Activated naive CD4-positive, alpha-beta T cell treated with anti-CD3 and anti-CD28 coated beads for 36 hours (primary cell): ENCODE data around the gene COL26A1. TPM values are rescaled to one million over a fixed set of nuclear protein-coding genes. Genes with fewer than 3 reads are reported as not detected.
"Not testable (repeated sequence)": the region's sequence is repeated elsewhere in the genome, so short reads cannot be mapped to it uniquely, and the experiment has no call there.

Experiments used
- CTCF ChIA-PET: fragments of 350-600 bp; sonication (Branson Sonifier 250); formaldehyde crosslinking; loops from one replicate; lab custom pipeline; 2021; ENCODE audit warnings: antibody characterized with exemption; lab: Charles Lee
- DNase-seq: peaks from one replicate; pipeline ENCODE4 v3.0.0-alpha.2; 2020
- H3K27ac Mint-ChIP-seq: one replicate; pipeline ENCODE4 v1.8.0; 2021; ENCODE audit warnings: mild to moderate bottlenecking, mixed read lengths
- H3K27me3 Mint-ChIP-seq: one replicate; pipeline ENCODE4 v1.8.0; 2021; ENCODE audit warnings: low read depth, mixed read lengths
- H3K36me3 Mint-ChIP-seq: one replicate; pipeline ENCODE4 v1.8.0; 2021; ENCODE audit warnings: low read depth, mixed read lengths
- H3K4me1 Mint-ChIP-seq: one replicate; pipeline ENCODE4 v1.8.0; 2021; ENCODE audit warnings: low read depth, mixed read lengths
- H3K4me3 Mint-ChIP-seq: one replicate; pipeline ENCODE4 v1.8.0; 2021; ENCODE audit warnings: mild to moderate bottlenecking, moderate library complexity, mixed read lengths
- H3K9me3 Mint-ChIP-seq: one replicate; pipeline ENCODE4 v1.8.0; 2021; ENCODE audit warnings: mixed read lengths
- intact Hi-C: fragments of 100-400 bp; cut with micrococcal nuclease; formaldehyde crosslinking; loops from one replicate; pipeline ENCODE4 v1.15.1; 2023
- total RNA-seq, 2 experiments: library from RNA; stranded (reverse); gene quantifications; one replicate each; pipeline ENCODE4 v1.2.3, GENCODE V29; 2021

COL26A1 gene
- total RNA-seq, 2 experiments from 2014 or later = not detected

GRCh38 chr7:101411508-101411874, 48.8 kb downstream of the COL26A1 start:
- no peak for DNase-seq
- intact Hi-C loops = loop anchor here (1.0 kb wide), 1 partner anchor 47 kb away; no protein-coding TSS in a partner anchor
- no peaks in the 10 kb centered on the region for H3K27me3 Mint-ChIP-seq
- CTCF ChIA-PET = interaction anchor here (0.6 to 2.8 kb wide), 25 partner anchors 11 to 194 kb away, joined by 3 to 26 read pairs (median 5); partner anchors contain the start of genes COL26A1, IFT22 and ZNHIT1
- no peak overlapping the region for H3K4me3 Mint-ChIP-seq
- H3K27ac Mint-ChIP-seq = no peak overlapping the region
- H3K9me3 Mint-ChIP-seq = peaks cover 5% of the 10 kb centered on the region
- peaks cover 8% of the 10 kb centered on the region for H3K4me1 Mint-ChIP-seq
- no peaks in the 10 kb centered on the region for H3K36me3 Mint-ChIP-seq

GRCh38 chr7:101412976-101413375, 50.3 kb downstream of the COL26A1 start:
- Mint-ChIP-seq H3K36me3 (no peaks in the 10 kb centered on the region), H3K4me1 (peaks cover 8% of the 10 kb centered on the region), H3K27ac (no peak overlapping the region), H3K27me3 (no peaks in the 10 kb centered on the region), H3K9me3 (peaks cover 5% of the 10 kb centered on the region), H3K4me3 (no peak overlapping the region)
- intact Hi-C loops = no loop called here
- DNase-seq = no peak
- CTCF ChIA-PET = no interaction called here

GRCh38 chr7:101418694-101419093, 56.0 kb downstream of the COL26A1 start:
- no peak overlapping the region for H3K4me3 Mint-ChIP-seq
- no peak overlapping the region for H3K27ac Mint-ChIP-seq
- no peaks in the 10 kb centered on the region for H3K4me1 Mint-ChIP-seq
- CTCF ChIA-PET = interaction anchor here (0.6 kb wide), 1 partner anchor 8 kb away, joined by 3 read pairs; no protein-coding TSS in a partner anchor
- intact Hi-C loops = no loop called here
- peaks cover 4% of the 10 kb centered on the region for H3K27me3 Mint-ChIP-seq
- no peaks in the 10 kb centered on the region for H3K36me3 Mint-ChIP-seq
- DNase-seq = no peak
- no peaks in the 10 kb centered on the region for H3K9me3 Mint-ChIP-seq

- Mint-ChIP-seq H3K27ac (no peak overlapping the region), H3K4me3 (no peak overlapping the region), H3K4me1 (no peaks in the 10 kb centered on the region), H3K36me3 (no peaks in the 10 kb centered on the region), H3K9me3 (no peaks in the 10 kb centered on the region), H3K27me3 (peaks cover 4% of the 10 kb centered on the region)
- intact Hi-C loops = no loop called here
- DNase-seq = no peak
- CTCF ChIA-PET = no interaction called here
Observed at GRCh38 chr7:101419831-101420230, 57.2 kb downstream of the COL26A1 start.

GRCh38 chr7:101420436-101420835, 57.8 kb downstream of the COL26A1 start:
- H3K4me1 Mint-ChIP-seq = no peaks in the 10 kb centered on the region
- no peaks in the 10 kb centered on the region for H3K36me3 Mint-ChIP-seq
- CTCF ChIA-PET = no interaction called here
- no peaks in the 10 kb centered on the region for H3K9me3 Mint-ChIP-seq
- H3K4me3 Mint-ChIP-seq = no peak overlapping the region
- intact Hi-C loops = no loop called here
- H3K27ac Mint-ChIP-seq = no peak overlapping the region
- no peak for DNase-seq
- peaks cover 4% of the 10 kb centered on the region for H3K27me3 Mint-ChIP-seq

- no peak for DNase-seq
- no peaks in the 10 kb centered on the region for H3K4me1 Mint-ChIP-seq
- H3K27me3 Mint-ChIP-seq = peaks cover 4% of the 10 kb centered on the region
- H3K36me3 Mint-ChIP-seq = no peaks in the 10 kb centered on the region
- no peak overlapping the region for H3K27ac Mint-ChIP-seq
- CTCF ChIA-PET = interaction anchor here (0.6 to 1.7 kb wide), 3 partner anchors 11 to 230 kb away, joined by 3 to 5 read pairs (median 4); no protein-coding TSS in a partner anchor
- intact Hi-C loops = no loop called here
- no peak overlapping the region for H3K4me3 Mint-ChIP-seq
- H3K9me3 Mint-ChIP-seq = no peaks in the 10 kb centered on the region
Observed at GRCh38 chr7:101422356-101423195, 59.9 kb downstream of the COL26A1 start.

- H3K36me3 Mint-ChIP-seq = no peaks in the 10 kb centered on the region
- intact Hi-C loops = no loop called here
- no peak overlapping the region for H3K27ac Mint-ChIP-seq
- CTCF ChIA-PET = no interaction called here
- H3K4me3 Mint-ChIP-seq = no peak overlapping the region
- H3K27me3 Mint-ChIP-seq = peaks cover 2% of the 10 kb centered on the region
- H3K4me1 Mint-ChIP-seq = no peaks in the 10 kb centered on the region
- no peaks in the 10 kb centered on the region for H3K9me3 Mint-ChIP-seq
- DNase-seq = no peak
Observed at GRCh38 chr7:101426303-101427011, 63.8 kb downstream of the COL26A1 start.

GRCh38 chr7:101428093-101428866, 65.6 kb downstream of the COL26A1 start:
- Mint-ChIP-seq H3K27ac (no peak overlapping the region), H3K27me3 (no peaks in the 10 kb centered on the region), H3K9me3 (no peaks in the 10 kb centered on the region), H3K4me1 (no peaks in the 10 kb centered on the region), H3K4me3 (no peak overlapping the region), H3K36me3 (no peaks in the 10 kb centered on the region)
- CTCF ChIA-PET = no interaction called here
- intact Hi-C loops = no loop called here
- no peak for DNase-seq

- Mint-ChIP-seq H3K4me3 (no peak overlapping the region), H3K27me3 (peaks cover 6% of the 10 kb centered on the region), H3K36me3 (no peaks in the 10 kb centered on the region), H3K27ac (no peak overlapping the region), H3K9me3 (no peaks in the 10 kb centered on the region), H3K4me1 (no peaks in the 10 kb centered on the region)
- CTCF ChIA-PET = no interaction called here
- DNase-seq = no peak
- intact Hi-C loops = no loop called here
Observed at GRCh38 chr7:101432316-101432715, 69.6 kb downstream of the COL26A1 start.

- peaks cover 6% of the 10 kb centered on the region for H3K27me3 Mint-ChIP-seq
- CTCF ChIA-PET = no interaction called here
- DNase-seq = no peak
- no peak overlapping the region for H3K27ac Mint-ChIP-seq
- intact Hi-C loops = no loop called here
- H3K4me1 Mint-ChIP-seq = no peaks in the 10 kb centered on the region
- no peaks in the 10 kb centered on the region for H3K9me3 Mint-ChIP-seq
- H3K4me3 Mint-ChIP-seq = no peak overlapping the region
- no peaks in the 10 kb centered on the region for H3K36me3 Mint-ChIP-seq
Observed at GRCh38 chr7:101433688-101434087, 71.0 kb downstream of the COL26A1 start.

GRCh38 chr7:101434155-101434554, 71.5 kb downstream of the COL26A1 start:
- H3K4me3 Mint-ChIP-seq, H3K4me1 Mint-ChIP-seq, H3K27me3 Mint-ChIP-seq, H3K9me3 Mint-ChIP-seq, H3K36me3 Mint-ChIP-seq, DNase-seq, CTCF ChIA-PET, H3K27ac Mint-ChIP-seq, intact Hi-C loops: not testable (repeated sequence)
